Measurements from ENCODE around the gene RPS6KA4. TPM values are rescaled to one million over a fixed set of nuclear protein-coding genes. Genes with fewer than 3 reads are reported as not detected.
"Not testable (repeated sequence)": the region's sequence is repeated elsewhere in the genome, so short reads cannot be mapped to it uniquely, and the experiment has no call there.

The RPS6KA4 gene
- total RNA-seq, 1 donor, result 35.8 TPM

GRCh38 chr11:64409707-64410403, 50.9 kb downstream of the RPS6KA4 start:
- no peak for TF ChIP-seq CTCF (IDR thresholded peaks at IDR 0.05; ENCODE audit: insufficient read depth, low read depth, low read length)
- H3K4me3 ChIP-seq (ENCODE audit: low read depth, low read length), result no peak overlapping the region
- peak; percentile 87 for DNase-seq (ENCODE audit: low read depth)

GRCh38 chr11:64410404-64410734, 51.4 kb downstream of the RPS6KA4 start:
- no peak overlapping the region for H3K4me3 ChIP-seq (ENCODE audit: low read depth, low read length)
- no peak for DNase-seq (ENCODE audit: low read depth)
- no peak for TF ChIP-seq CTCF (IDR thresholded peaks at IDR 0.05; ENCODE audit: insufficient read depth, low read depth, low read length)

- no peak overlapping the region for H3K4me3 ChIP-seq (ENCODE audit: low read depth, low read length)
- no peak for TF ChIP-seq CTCF (IDR thresholded peaks at IDR 0.05; ENCODE audit: insufficient read depth, low read depth, low read length)
- no peak for DNase-seq (ENCODE audit: low read depth)
Observed at GRCh38 chr11:64413417-64413816, 54.5 kb downstream of the RPS6KA4 start.

- TF ChIP-seq CTCF (IDR thresholded peaks at IDR 0.05; ENCODE audit: insufficient read depth, low read depth, low read length), result no peak
- DNase-seq (ENCODE audit: low read depth), result peak; percentile 8
- H3K4me3 ChIP-seq (ENCODE audit: low read depth, low read length), result no peak overlapping the region
Observed at GRCh38 chr11:64415286-64415685, 56.3 kb downstream of the RPS6KA4 start.

- no peak for DNase-seq (ENCODE audit: low read depth)
- no peak overlapping the region for H3K4me3 ChIP-seq (ENCODE audit: low read depth, low read length)
- TF ChIP-seq CTCF (IDR thresholded peaks at IDR 0.05; ENCODE audit: insufficient read depth, low read depth, low read length), result no peak
Observed at GRCh38 chr11:64415996-64416728, 57.2 kb downstream of the RPS6KA4 start.

- not testable (repeated sequence) for H3K4me3 ChIP-seq (ENCODE audit: low read depth, low read length); DNase-seq (ENCODE audit: low read depth)
Observed at GRCh38 chr11:64418233-64418632, 59.3 kb downstream of the RPS6KA4 start.

- no peak for DNase-seq (ENCODE audit: low read depth)
- no peak for TF ChIP-seq CTCF (IDR thresholded peaks at IDR 0.05; ENCODE audit: insufficient read depth, low read depth, low read length)
- H3K4me3 ChIP-seq (ENCODE audit: low read depth, low read length), result no peak overlapping the region
Observed at GRCh38 chr11:64419257-64419790, 60.4 kb downstream of the RPS6KA4 start.
